GM21786 (cell line): ENCODE results near the gene LGI1.

Experiments used
- ATAC-seq: cut with Tn5 transposase; IDR thresholded peaks from one replicate; pipeline ENCODE4 v1.9.1; 2021; ENCODE audit not compliant: unreplicated experiment

The LGI1 gene

DNA sequence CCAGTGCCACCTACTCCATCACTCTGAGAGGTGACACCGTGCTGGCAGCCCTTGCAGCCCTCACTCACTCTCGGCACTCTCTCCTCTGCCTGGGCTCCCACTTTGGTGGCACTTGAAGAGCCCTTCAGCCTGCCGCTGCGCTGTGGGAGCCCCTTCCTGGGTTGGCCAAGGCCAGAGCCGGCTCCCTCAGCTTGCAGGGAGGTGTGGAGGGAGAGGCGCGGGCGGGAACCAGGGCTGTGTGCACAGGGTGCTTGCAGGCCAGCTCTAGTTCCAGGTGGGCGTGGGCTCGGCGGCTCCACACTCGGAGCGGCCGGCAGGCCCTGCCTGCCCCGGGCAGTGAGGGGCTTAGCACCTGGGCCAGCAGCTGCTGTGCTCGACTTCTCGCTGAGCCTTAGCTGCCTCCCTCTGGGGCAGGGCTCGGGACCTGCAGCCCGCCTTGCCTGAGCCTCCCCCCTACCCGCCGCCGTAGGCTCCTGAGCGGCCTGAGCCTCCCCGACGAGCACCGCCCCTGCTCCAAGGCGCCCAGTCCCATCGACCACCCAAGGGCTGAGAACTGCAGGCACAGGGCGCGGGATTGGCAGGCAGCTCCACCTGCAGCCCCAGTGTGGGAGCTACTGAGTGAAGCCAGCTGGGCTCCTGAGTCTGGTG lies 87.4 kb downstream of the LGI1 start:
- no peak for ATAC-seq
